ENCODE measurements around the gene ABCA13. TPM values are rescaled to one million over a fixed set of nuclear protein-coding genes. Genes with fewer than 3 reads are reported as not detected.
A peak's percentile ranks its signal among the peaks of the same experiment; 100 is the strongest.

Gene ABCA13
- total and polyA plus RNA-seq, 8 donors, result under 0.01 to 1.5 (median 0.32) TPM

- Histone ChIP-seq H3K27me3 (no peaks in the 10 kb centered on the region), H3K9me3 (no peaks in the 10 kb centered on the region), H3K27ac (no peak overlapping the region), H3K4me3 (no peak overlapping the region), H3K36me3 (no peaks in the 10 kb centered on the region), H3K4me1 (no peaks in the 10 kb centered on the region)
- FAIRE-seq, result no peak
- intact Hi-C loops (cut with DNase I), result no loop called here
- ATAC-seq, result no peak
- WGBS, 2 donors, result 75 to 85% methylated on average over 8 of the region's 8 CpGs
- TF ChIP-seq CTCF (IDR thresholded peaks at IDR 0.05), result no peak
- no peak for DNase-seq
Measured at GRCh38 chr7:48321319-48322010, 150.2 kb downstream of the ABCA13 start.

- FAIRE-seq (no peak), DNase-seq (no peak), ATAC-seq (peak in 2 of 4 donors; percentile 32 to 36)
- Histone ChIP-seq H3K36me3 (no peaks in the 10 kb centered on the region), H3K4me3 (no peak overlapping the region), H3K4me1 (no peaks in the 10 kb centered on the region), H3K27me3 (no peaks in the 10 kb centered on the region), H3K27ac (no peak overlapping the region), H3K9me3 (no peaks in the 10 kb centered on the region)
- TF ChIP-seq CTCF (IDR thresholded peaks at IDR 0.05), result peak in 1 of 4 donors; percentile 10
- 36 to 52% methylated on average over 5 of the region's 5 CpGs for WGBS, 2 donors
- intact Hi-C loops (cut with DNase I), result no loop called here
Measured at GRCh38 chr7:48337012-48337621, 165.9 kb downstream of the ABCA13 start.

GRCh38 chr7:48337781-48338180 is 166.5 kb downstream of the ABCA13 start:
- no peaks in the 10 kb centered on the region for H3K36me3 ChIP-seq
- no peaks in the 10 kb centered on the region for H3K9me3 ChIP-seq
- no peaks in the 10 kb centered on the region for H3K27me3 ChIP-seq
- no peak for ATAC-seq
- H3K27ac ChIP-seq, result no peak overlapping the region
- intact Hi-C loops (cut with DNase I), result no loop called here
- no peak for DNase-seq
- WGBS, 2 donors, result 40 to 43% methylated on average over 3 of the region's 3 CpGs
- FAIRE-seq, result no peak
- no peak overlapping the region for H3K4me3 ChIP-seq
- no peaks in the 10 kb centered on the region for H3K4me1 ChIP-seq
- no peak for TF ChIP-seq CTCF (IDR thresholded peaks at IDR 0.05)

- TF ChIP-seq CTCF (IDR thresholded peaks at IDR 0.05), result no peak
- Histone ChIP-seq H3K4me3 (no peak overlapping the region), H3K27me3 (no peaks in the 10 kb centered on the region), H3K36me3 (no peaks in the 10 kb centered on the region), H3K9me3 (no peaks in the 10 kb centered on the region), H3K4me1 (no peaks in the 10 kb centered on the region), H3K27ac (no peak overlapping the region)
- 56 to 76% methylated on average over 5 of the region's 5 CpGs for WGBS, 2 donors
- ATAC-seq, result no peak
- no peak for DNase-seq
- FAIRE-seq, result no peak
- intact Hi-C loops (cut with DNase I), result no loop called here
Measured at GRCh38 chr7:48347230-48347825, 176.1 kb downstream of the ABCA13 start.

GRCh38 chr7:48350515-48350914 is 179.3 kb downstream of the ABCA13 start:
- intact Hi-C loops (cut with DNase I), result no loop called here
- no peak for ATAC-seq
- Histone ChIP-seq H3K36me3 (no peaks in the 10 kb centered on the region), H3K27ac (no peak overlapping the region), H3K27me3 (no peaks in the 10 kb centered on the region), H3K4me1 (no peaks in the 10 kb centered on the region), H3K4me3 (no peak overlapping the region), H3K9me3 (no peaks in the 10 kb centered on the region)
- no peak for TF ChIP-seq CTCF (IDR thresholded peaks at IDR 0.05)
- no peak for FAIRE-seq
- WGBS, 2 donors, result 65 to 78% methylated on average over 7 of the region's 7 CpGs
- DNase-seq, result no peak

All from pancreas (tissue), 10 donors.